H1 (cell line): ENCODE measurements around the gene MRPS35.

Experiments used
- CTCF ChIP-seq, 3 experiments: IDR thresholded peaks; 1 replicate in 2 of 3; 2 replicates in 1 of 3; pipeline versions ENCODE4 v1.5.1 to v1.6.1; 2011; ENCODE audit warnings: low read length in 3 of 3, mild to moderate bottlenecking in 3 of 3, inconsistent platforms in 2 of 3, low read depth in 1 of 3, moderate library complexity in 1 of 3; ENCODE audit not compliant: insufficient read depth in 1 of 3; ENCODE audit errors: control extremely low read depth in 1 of 3
- TAF1 ChIP-seq: IDR thresholded peaks from 2 replicates; pipeline ENCODE4 v1.6.1; 2011; ENCODE audit warnings: mild to moderate bottlenecking, low read depth, low read length

- no peak for TF ChIP-seq TAF1
- TF ChIP-seq CTCF (IDR thresholded peaks at IDR 0.05; ENCODE audit: control extremely low read depth in 1 of 3, insufficient read depth in 1 of 3, low read depth in 1 of 3, low read length in 3 of 3): no peak
Observed at GRCh38 chr12:27667540-27667939, 43.1 kb upstream of the MRPS35 start.
